GM18909 (cell line): ENCODE measurements around the gene CHCT1.

Experiments used
- ATAC-seq: cut with Tn5 transposase; IDR thresholded peaks from one replicate; pipeline ENCODE4 v1.9.1; 2021; ENCODE audit warnings: mild to moderate bottlenecking; ENCODE audit not compliant: unreplicated experiment, poor library complexity

CHCT1 gene

DNA sequence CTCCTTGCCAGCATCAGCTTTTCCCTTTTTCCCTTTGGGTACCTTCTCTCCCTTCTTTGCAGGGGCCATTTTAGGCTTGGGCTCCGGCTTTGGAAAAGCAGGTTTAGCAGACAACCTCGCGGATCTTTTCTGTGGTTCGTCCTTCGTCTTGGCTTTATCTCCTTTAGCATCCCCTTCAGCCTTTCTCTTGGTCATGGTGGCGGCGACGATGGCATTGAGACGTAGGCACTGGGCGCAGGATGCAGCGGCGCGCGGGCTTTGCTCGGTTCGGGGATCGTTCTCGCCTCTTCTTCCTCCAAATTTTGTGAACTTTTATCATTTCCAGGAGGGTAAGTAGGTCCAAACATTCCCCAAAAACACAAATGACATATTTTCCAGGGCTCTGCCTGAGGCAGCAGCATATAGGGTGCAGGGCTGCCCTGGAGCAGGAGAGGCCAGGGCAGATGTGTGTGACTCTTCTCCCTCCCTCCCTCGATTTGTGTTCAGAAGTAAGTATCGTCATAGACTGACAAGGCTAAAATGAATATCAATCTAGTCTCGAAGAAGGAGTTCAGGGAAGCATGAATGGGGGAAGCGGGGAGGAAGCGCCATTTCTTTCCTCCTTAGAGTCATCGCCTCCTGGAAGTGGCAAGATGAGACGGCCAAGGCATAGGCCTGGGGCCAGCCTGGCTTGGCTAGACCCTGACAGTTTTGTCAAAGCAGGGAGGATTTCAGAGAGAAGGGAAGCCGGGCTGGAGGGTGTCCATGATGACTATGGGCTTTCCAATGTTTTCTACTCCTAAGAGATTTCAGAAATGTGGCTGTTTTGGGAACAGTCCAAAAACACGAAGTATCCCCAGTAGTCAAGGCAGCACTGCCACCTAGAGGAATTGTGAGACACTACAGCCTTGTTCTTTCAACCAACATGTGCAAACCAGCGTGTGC lies 13.2 kb downstream of the CHCT1 start:
- ATAC-seq, result no peak

DNA sequence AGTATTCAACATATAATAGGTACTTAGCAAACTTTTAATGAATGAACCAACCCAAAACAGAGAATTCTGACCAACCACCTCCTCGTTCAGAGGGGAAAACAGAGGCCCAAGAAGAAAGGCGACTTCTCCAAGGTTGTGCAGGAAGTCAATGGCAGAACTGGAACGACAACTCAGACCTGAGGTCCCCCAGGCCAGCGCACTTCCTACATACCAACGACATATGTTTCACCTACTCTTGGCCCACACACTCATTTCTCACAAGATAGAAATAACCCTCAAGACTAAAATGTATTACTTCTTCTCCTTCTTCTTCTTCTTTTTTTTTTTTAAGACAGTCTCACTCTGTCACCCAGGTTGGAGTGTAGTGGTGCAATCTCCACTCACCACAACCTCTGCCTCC lies 14.4 kb downstream of the CHCT1 start:
- no peak for ATAC-seq

DNA sequence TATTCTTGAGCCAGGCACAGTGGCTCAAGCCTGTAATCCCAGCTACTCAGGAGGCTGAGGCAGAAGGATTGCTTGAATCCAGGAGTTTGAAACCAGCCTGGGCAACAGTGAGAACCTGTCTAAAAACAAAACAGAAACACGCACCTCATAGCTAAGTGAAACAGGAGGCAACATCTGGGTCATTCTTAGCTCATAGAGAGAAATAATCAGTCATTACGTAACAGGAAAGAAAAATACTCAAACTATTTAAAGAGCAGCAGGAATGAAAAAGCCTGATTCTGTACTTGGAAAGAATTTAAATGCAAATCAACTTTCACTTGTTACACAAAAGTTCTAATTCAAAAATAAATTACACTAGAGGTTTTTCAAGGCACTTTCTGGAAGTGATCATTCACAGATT lies 17.2 kb downstream of the CHCT1 start:
- ATAC-seq, result no peak

DNA sequence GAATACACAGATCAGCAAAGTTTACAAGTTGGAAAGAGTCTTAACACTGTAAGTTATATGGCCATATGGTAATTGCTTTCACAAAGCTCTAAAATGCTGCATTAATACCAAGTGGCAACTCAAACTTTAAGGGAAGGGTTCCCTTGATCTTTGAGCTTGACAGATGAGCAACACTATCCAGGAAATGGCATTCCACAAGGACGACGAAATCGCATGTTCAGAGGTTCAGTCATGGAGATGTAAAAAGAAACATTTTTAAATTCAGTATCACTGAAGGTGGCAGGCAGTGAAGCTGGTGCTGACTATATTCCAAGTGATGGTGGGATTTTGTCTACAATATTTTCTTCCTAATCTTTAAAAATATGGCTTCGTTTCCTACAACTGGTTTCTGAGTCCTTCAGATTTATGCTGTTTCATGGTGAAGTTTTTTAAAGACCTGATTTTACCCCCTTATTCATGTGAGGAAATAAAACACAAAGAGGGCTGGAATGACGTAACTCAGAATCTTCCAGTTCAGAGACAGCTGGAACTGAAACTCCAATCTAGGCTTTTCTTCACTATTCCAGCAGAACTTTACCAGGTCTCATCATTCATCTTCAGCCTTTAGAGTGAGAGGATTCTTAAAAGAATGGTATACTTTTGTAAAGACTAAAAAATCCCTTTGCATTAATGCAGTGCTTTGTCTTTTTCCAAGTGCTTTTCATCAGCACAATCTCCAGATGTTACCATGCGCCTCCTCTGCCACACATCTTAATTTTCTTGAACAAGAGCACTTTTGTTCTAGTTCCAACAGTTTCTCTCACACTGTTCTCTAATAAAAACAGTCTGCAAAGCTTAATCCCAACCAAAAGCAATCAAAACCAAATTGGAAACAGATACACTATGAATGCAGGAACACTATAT lies 20.2 kb downstream of the CHCT1 start:
- no peak for ATAC-seq

DNA sequence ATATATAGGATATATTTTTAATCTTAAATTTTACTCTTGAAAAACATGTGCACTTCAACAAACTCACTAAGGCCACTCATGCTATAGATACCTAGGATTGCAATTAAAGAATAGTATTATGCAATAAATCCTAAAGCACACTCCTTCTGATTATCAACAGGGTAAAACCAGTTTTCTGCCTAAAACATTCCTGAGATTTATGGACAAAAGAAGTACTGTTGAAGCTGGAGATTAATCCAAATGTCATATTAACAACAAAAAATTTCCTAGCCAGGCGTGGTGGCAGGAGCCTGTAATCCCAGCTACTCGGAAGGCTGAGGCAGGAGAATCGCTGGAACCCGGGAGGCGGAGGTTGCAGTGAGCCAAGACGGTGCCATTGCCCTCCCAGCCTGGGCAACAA lies 21.4 kb downstream of the CHCT1 start:
- ATAC-seq, result no peak

DNA sequence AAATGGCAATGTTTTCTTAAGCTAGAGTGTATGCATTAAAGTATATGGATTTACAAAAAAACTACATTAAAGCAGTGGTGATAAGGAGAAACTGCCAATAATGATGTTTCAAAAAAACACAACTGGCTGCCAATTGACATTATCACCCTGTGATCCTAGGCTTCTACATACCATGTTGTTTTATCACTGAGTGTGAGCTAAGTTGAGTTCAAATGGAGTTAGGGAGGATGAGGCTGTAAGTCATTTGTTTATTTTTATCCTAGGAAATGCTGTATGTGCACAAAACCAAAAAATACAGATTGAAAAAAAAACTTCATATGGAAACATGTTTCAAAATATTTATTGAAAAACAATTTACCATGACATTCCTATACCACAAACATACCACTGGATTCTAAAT lies 22.9 kb downstream of the CHCT1 start:
- ATAC-seq, result no peak

DNA sequence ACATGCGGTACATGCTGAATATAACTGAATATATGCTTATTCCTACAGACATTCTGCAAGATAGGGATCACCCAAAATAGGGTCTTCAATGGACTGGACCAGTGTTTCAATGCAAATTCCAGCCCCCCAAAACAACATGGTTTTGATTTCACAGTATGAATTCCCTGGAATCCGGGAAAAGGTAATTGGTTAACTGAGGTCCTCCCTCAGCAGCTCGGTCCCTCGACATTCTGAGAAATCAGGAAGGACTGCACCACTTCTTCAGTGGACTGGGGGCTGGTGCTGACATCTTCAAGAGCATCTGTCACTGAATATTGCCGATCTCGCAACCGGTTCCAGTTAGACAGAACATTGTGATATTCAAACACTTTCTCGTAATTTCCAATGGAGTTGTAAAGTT lies 25.1 kb downstream of the CHCT1 start:
- no peak for ATAC-seq

DNA sequence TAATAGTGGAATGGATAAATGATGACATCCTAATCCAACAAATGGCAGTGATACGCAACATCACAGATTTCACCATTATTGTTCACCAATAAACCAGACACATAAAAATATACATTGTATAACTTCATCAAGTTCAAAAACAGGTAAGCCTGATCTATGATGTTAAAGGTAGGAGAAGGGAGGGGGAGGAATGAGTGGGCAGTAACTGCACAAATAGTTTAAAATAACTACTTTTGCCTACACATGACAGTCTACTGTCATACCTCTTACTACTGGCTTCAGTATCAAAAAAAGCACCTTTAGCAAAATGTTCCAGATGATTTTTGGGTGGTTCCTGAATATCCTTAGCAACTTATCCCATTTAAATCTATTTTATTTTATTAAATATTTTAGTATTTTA lies 28.8 kb downstream of the CHCT1 start:
- no peak for ATAC-seq

DNA sequence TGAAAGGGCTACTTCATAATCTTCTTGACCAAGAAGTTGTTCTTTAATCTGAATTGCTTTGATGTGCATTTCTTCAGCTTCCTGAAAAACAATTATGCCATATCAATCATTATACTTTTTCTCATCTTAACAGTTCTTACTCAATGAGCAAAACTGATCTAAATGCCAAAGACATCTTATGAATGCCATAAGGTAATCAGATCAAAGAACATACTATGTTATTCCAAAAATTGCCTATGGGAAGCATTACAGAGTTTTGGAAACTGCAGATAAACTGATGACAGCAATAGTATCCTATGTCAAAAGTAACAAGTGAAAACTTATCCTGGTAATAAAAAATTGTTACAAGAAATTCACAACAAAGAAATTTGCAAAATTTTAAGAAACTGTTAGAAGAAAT lies 29.7 kb downstream of the CHCT1 start:
- ATAC-seq, result no peak

DNA sequence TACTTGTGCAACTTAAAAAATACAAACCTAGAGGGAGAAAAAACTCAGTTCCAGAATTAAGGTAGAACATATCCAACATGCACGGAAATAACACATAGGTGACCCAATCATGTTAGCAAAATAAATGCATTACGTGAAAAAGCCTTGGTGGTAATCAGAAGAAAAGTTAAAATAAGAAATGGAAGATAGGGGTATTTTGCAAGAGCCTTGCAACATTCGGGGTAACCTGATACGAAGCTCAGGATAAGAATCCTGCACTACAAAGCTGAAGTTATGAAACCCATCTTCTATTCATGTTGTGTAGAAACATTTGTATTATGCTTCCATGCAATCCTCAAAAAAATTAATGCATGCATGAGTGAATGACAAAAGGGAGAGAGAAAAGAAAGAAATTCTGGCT lies 33.1 kb downstream of the CHCT1 start:
- ATAC-seq, result no peak

DNA sequence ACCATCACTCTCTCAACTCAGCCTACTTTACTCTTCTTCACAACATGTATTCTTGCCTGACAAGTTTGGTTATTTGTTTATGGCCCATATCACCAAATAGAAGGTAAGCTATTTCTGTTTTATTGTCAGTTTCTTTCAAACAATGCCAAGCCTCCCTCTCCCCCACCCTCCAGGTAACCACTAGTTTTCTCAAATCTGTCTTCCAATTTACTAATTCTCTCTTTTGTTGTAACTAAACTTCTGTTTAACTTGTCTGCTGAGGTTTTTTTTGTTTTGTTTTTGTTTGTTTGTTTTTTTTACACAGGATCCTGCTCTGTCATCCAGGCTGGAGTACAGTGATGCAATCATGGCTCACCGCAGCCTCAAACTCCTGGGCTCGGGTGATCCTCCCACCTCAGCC lies 34.9 kb downstream of the CHCT1 start:
- ATAC-seq, result no peak

DNA sequence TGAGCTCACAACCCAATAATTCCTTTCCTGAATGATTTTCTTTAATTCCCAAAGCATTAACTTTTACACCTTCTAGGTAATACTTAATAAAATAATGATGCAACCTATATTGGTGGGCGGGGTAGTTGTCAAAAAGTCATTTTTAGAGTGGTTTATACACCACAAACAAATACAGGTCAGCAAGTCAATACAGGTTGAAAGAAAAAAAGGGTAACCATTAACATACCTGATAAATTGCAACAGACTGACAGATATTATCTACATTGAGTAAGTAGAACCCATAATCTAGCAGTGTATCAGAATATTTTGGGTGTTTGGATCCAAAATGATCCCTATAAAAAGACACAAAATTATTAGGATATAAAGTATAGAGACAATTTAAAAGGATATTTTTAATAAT lies 39.3 kb downstream of the CHCT1 start:
- ATAC-seq, result no peak

DNA sequence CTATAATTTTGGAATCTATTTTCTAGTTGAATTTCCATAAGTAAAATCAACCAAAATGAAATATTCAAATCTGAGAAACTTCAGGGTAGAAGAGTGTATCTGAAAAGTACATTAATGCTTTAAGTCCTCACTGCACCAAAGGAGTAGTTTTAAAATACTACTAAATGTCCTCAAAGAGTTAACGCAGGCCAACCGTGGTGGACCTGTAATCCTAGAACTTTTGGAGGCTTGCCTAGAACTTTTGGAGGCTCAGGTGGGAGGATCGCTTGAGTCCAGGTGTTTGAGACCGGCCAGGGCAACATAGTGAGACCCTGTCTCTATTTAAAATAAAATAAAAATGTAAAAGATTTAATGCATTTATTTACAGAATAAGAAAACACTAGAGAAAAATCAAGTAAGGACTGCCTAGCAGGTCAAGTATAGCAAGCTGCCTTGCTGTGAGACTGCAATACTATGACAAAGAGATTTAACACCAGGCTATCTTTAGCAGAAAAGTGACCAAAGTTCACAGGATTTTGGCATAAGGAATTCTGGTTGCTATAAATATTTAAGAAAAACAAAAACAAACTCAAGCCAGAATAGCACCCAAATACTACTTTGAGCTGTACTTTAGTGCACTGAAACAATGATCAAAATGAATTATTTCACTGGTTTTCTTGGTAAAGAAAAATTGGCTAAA lies 41.0 kb downstream of the CHCT1 start:
- ATAC-seq, result no peak

DNA sequence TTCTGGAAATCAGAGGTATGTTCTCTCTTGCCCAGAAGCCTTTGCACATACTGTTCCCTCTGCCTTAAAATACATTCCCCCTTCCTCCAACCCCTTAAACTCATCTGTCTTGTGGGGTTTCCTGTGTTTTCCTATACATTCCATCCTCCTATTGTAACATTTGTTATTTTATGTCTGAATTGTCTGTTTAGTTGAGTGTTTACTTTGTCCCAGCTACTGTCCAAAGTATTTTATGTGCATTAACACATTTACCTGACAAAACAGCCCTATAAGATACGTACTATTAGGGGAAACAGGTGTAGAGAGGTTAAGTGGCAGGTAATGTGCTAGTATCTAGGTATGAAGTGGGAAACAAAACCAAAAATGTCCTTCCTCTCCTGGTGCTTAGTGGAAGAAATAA lies 42.1 kb downstream of the CHCT1 start:
- no peak for ATAC-seq

DNA sequence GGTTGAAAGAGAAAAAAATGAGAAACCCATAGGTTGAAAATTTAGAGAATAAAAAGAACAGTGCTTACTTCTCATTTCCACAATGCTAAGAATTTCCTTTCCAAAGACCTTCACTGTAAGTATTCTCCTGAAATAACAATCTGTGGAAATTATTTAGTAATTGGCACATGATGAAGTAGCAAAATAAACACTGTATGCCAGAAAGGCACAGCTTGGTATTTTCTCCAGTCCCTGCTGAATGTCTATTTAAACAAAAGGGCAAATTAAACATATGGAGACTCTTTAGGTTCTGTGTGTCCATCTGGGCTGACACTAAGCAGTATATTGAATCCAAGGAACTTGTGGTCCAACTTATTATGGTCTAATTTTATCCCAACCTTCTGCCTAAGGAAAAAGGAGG lies 46.1 kb downstream of the CHCT1 start:
- ATAC-seq, result no peak

DNA sequence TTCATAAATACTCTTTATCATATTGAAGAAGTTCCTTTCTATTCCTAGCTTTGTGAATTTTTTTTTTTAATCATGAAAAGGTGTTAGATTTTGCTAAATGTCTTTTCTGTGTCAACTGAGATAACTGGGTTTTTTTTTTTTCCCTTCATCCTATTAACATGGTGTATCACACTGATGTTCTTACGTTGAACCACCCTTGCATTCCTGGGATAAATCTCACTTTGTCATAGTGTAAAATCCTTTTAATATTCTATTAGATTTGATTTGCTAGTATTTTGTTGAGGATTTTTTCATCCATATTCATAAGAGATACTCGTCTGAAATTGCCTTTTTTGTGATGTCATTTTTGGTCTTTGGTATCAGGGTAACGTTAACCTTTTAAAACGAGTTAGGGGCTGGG lies 49.2 kb downstream of the CHCT1 start:
- ATAC-seq, result no peak

DNA sequence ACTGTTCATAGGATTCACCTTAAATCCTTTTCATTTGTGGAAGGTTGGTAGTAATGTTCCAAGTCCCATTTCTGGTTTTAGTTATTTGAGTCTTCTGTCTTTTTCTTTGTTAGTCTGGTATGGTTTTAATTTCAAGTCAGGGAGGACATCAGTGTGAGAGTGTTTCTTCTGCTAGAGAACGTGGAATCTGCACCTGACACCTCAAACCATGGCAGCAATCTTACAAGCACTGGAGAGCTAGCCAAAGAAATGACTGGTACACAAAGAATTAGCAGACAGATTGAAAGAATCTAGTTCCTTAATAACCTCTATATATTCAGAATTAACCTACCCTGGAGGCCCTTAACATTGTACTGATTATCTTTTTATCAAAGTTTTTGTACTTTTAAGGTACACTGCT lies 50.2 kb downstream of the CHCT1 start:
- no peak for ATAC-seq

DNA sequence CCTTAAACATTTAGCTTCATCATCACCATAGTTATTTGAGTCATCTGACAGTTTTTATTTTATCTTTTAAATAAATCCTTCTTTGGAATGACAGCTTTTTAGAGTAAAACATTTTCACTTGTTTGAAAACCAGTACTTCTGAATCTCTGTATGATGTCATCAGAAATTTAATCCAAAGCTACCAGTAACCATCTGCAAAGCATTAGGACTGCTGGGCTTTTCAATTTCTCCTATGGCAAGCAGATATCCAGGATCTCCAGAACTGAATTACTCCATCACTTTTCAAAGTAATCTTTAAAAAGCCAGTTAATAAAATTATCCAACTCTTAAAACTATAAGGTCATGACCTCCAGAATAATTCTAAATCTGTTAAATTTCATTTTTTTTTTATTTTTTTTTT lies 51.5 kb downstream of the CHCT1 start:
- ATAC-seq, result no peak
